Liver (tissue), 9 donors: ENCODE results near the gene ZSWIM1. TPM values are rescaled to one million over a fixed set of nuclear protein-coding genes. Genes with fewer than 3 reads are reported as not detected.
A peak's percentile ranks its signal among the peaks of the same experiment; 100 is the strongest.

Experiments used
- DNase-seq: peaks from one replicate; pipeline ENCODE4 v3.0.0-alpha.2; 2017; ENCODE audit warnings: low spot score
- H3K27ac ChIP-seq, 2 donors: one replicate each; pipeline ENCODE4 v1.7.0; 2013; ENCODE audit warnings: inconsistent platforms in 2 of 2, low read length in 2 of 2, control low read depth in 1 of 2, low read depth in 1 of 2, mild to moderate bottlenecking in 1 of 2
- H3K27me3 ChIP-seq, 4 donors: one replicate each; pipeline versions ENCODE4 v1.6.1 to v1.7.0; 2013; ENCODE audit warnings: low read length in 3 of 4, inconsistent platforms in 1 of 4, mild to moderate bottlenecking in 1 of 4, moderate library complexity in 1 of 4; ENCODE audit not compliant: control insufficient read depth in 4 of 4, insufficient read depth in 4 of 4
- H3K36me3 ChIP-seq, 4 donors: one replicate each; pipeline versions ENCODE4 v1.6.1 to v1.7.0; 2013; ENCODE audit warnings: low read length in 3 of 4, mild to moderate bottlenecking in 3 of 4, low read depth in 1 of 4, moderate library complexity in 1 of 4; ENCODE audit not compliant: control insufficient read depth in 4 of 4, insufficient read depth in 3 of 4
- H3K4me1 ChIP-seq, 4 donors: one replicate each; pipeline versions ENCODE4 v1.6.1 to v1.7.0; 2013; ENCODE audit warnings: low read length in 3 of 4, mild to moderate bottlenecking in 3 of 4, moderate library complexity in 1 of 4; ENCODE audit not compliant: control insufficient read depth in 4 of 4, insufficient read depth in 4 of 4
- H3K4me3 ChIP-seq, 3 donors: one replicate each; pipeline versions ENCODE4 v1.6.1 to v1.7.0; 2013; ENCODE audit warnings: low read length in 3 of 3, control low read depth in 1 of 3, low read depth in 1 of 3, mild to moderate bottlenecking in 1 of 3
- H3K9ac ChIP-seq, 2 donors: one replicate each; pipeline ENCODE4 v1.7.0; 2013; ENCODE audit warnings: low read length in 2 of 2, mild to moderate bottlenecking in 2 of 2, moderate library complexity in 2 of 2, control low read depth in 1 of 2, low read depth in 1 of 2
- H3K9me3 ChIP-seq, 4 donors: one replicate each; pipeline versions ENCODE4 v1.6.1 to v1.7.0; 2013; ENCODE audit warnings: low read length in 3 of 4; ENCODE audit not compliant: control insufficient read depth in 4 of 4
- EGR1 ChIP-seq, 2 donors: IDR thresholded peaks; 2 replicates each; pipeline ENCODE4 v1.6.1; 2016 to 2018; ENCODE audit warnings: antibody characterized with exemption in 2 of 2, low read depth in 2 of 2
- FOXA1 ChIP-seq: IDR thresholded peaks from 2 replicates; pipeline ENCODE4 v1.6.1; 2016; ENCODE audit warnings: antibody characterized with exemption
- FOXA2 ChIP-seq: IDR thresholded peaks from 2 replicates; pipeline ENCODE4 v1.6.1; 2016; ENCODE audit warnings: antibody characterized with exemption
- GABPA ChIP-seq, 2 donors: IDR thresholded peaks in 1 of 2; conservative IDR thresholded peaks in 1 of 2; 2 replicates each; pipeline ENCODE4 v1.6.1; 2016; ENCODE audit warnings: antibody characterized with exemption in 2 of 2, mild to moderate bottlenecking in 1 of 2, moderate library complexity in 1 of 2
- HNF4A ChIP-seq, 2 donors: conservative IDR thresholded peaks; 2 replicates each; pipeline ENCODE4 v1.6.1; 2016; ENCODE audit warnings: antibody characterized with exemption in 2 of 2, mild to moderate bottlenecking in 2 of 2
- HNF4G ChIP-seq: IDR thresholded peaks from 2 replicates; pipeline ENCODE4 v1.6.1; 2016; ENCODE audit warnings: antibody characterized with exemption
- JUND ChIP-seq, 2 donors: IDR thresholded peaks; 2 replicates each; pipeline ENCODE4 v1.6.1; 2016; ENCODE audit warnings: antibody characterized with exemption in 2 of 2
- NR2F2 ChIP-seq: IDR thresholded peaks from 2 replicates; pipeline ENCODE4 v1.6.1; 2016; ENCODE audit warnings: antibody characterized with exemption
- RAD21 ChIP-seq, 2 donors: IDR thresholded peaks; 2 replicates each; pipeline ENCODE4 v1.6.1; 2016; ENCODE audit warnings: antibody characterized with exemption in 2 of 2, mild to moderate bottlenecking in 2 of 2
- RXRA ChIP-seq, 2 donors: IDR thresholded peaks; 2 replicates each; pipeline ENCODE4 v1.6.1; 2017 to 2018; ENCODE audit warnings: antibody characterized with exemption in 2 of 2, mild to moderate bottlenecking in 1 of 2
- SP1 ChIP-seq: IDR thresholded peaks from 2 replicates; pipeline ENCODE4 v1.6.1; 2018; ENCODE audit warnings: antibody characterized with exemption, mild to moderate bottlenecking
- TAF1 ChIP-seq: conservative IDR thresholded peaks from 2 replicates; pipeline ENCODE4 v1.6.1; 2016; ENCODE audit warnings: antibody characterized with exemption, mild to moderate bottlenecking
- YY1 ChIP-seq: IDR thresholded peaks from 2 replicates; pipeline ENCODE4 v1.6.1; 2016; ENCODE audit warnings: antibody characterized with exemption, mild to moderate bottlenecking
- WGBS: extraction: QIAGEN DNeasy Blood & Tissue Kit; methylation state at CpG from one replicate; pipeline ENCODE4 v1.1.7; 2013; 5-methylcytosine and 5-hydroxymethylcytosine counted together
- polyA plus RNA-seq, 2 donors: library from polyadenylated mRNA; stranded (reverse) in 1 of 2; unstranded in 1 of 2; fragments of 200-250 nt in 1 of 2; fragments of >200 nt in 1 of 2; fragmentation: Nextera tagmentation in 1 of 2; extraction: Ambion mirVana in 1 of 2; gene quantifications; one replicate each; pipeline versions ENCODE4 v1.2.1 to v1.2.3, GENCODE V29; 2013 to 2015
- total RNA-seq, 2 donors: library from RNA; depleted of rRNA; stranded (reverse); fragments of >200 nt; gene quantifications; one replicate each; pipeline ENCODE4 v1.2.3, GENCODE V29; 2014
- TF ChIP-seq, protein P1 (sequence below): fragments of 150-350 bp; IDR thresholded peaks from 2 replicates; pipeline ENCODE4 v1.5.1; 2017; ENCODE audit warnings: improper control_type of control experiment, low read depth, low read length; ENCODE audit not compliant: missing input control
- TF ChIP-seq, protein P2 (sequence below): IDR thresholded peaks from 2 replicates; pipeline ENCODE4 v1.6.1; 2016; ENCODE audit warnings: antibody characterized with exemption
- TF ChIP-seq, protein P3 (sequence below): IDR thresholded peaks from 2 replicates; pipeline ENCODE4 v1.6.1; 2016; ENCODE audit warnings: antibody characterized with exemption
- TF ChIP-seq, protein P4 (sequence below): IDR thresholded peaks from 2 replicates; pipeline ENCODE4 v1.6.1; 2016; ENCODE audit warnings: antibody characterized with exemption
- donor health status: healthy.
- donor health status: healthy.
- donor health status: healthy.
- donor health status: healthy.
- donor health status: healthy.

The ZSWIM1 gene
- total and polyA plus RNA-seq, 4 donors: 2.1 to 5.0 (median 2.3) TPM

DNA sequence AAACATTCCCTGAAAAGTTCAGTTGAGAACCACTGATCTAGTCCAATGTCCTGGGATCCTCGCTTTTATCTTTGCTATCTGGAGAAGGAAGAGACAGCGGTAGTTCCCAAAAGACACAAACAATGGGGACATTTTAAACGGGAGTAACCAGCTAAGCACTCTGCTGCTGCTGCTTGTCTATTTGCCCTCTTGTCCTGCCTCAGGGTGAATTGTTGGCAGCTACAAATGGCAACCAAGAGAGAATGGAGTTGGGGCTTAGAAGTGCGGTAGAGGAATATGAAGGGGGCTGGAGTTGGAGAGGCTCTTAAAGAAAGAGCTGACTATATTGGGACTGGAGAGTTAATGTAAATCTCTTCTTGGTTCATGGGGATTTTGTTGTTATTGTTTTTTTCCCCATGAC lies 6.5 kb upstream of the ZSWIM1 start:
- H3K9ac ChIP-seq: no peak overlapping the region
- TF ChIP-seq HNF4G (no peak), GABPA (IDR thresholded peaks at IDR 0.05 in 1 of 2, conservative IDR thresholded peaks at IDR 0.05 in 1 of 2) (no peak), NR2F2 (no peak), FOXA1 (no peak), JUND (IDR thresholded peaks at IDR 0.05) (no peak), SP1 (no peak), TAF1 (no peak), FOXA2 (no peak), RXRA (IDR thresholded peaks at IDR 0.05) (no peak), YY1 (no peak), RAD21 (IDR thresholded peaks at IDR 0.05) (no peak)
- TF ChIP-seq, protein P1, sequence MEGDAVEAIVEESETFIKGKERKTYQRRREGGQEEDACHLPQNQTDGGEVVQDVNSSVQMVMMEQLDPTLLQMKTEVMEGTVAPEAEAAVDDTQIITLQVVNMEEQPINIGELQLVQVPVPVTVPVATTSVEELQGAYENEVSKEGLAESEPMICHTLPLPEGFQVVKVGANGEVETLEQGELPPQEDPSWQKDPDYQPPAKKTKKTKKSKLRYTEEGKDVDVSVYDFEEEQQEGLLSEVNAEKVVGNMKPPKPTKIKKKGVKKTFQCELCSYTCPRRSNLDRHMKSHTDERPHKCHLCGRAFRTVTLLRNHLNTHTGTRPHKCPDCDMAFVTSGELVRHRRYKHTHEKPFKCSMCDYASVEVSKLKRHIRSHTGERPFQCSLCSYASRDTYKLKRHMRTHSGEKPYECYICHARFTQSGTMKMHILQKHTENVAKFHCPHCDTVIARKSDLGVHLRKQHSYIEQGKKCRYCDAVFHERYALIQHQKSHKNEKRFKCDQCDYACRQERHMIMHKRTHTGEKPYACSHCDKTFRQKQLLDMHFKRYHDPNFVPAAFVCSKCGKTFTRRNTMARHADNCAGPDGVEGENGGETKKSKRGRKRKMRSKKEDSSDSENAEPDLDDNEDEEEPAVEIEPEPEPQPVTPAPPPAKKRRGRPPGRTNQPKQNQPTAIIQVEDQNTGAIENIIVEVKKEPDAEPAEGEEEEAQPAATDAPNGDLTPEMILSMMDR: no peak
- TF ChIP-seq, protein P2, sequence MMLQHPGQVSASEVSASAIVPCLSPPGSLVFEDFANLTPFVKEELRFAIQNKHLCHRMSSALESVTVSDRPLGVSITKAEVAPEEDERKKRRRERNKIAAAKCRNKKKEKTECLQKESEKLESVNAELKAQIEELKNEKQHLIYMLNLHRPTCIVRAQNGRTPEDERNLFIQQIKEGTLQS: no peak
- TF ChIP-seq, protein P3, sequence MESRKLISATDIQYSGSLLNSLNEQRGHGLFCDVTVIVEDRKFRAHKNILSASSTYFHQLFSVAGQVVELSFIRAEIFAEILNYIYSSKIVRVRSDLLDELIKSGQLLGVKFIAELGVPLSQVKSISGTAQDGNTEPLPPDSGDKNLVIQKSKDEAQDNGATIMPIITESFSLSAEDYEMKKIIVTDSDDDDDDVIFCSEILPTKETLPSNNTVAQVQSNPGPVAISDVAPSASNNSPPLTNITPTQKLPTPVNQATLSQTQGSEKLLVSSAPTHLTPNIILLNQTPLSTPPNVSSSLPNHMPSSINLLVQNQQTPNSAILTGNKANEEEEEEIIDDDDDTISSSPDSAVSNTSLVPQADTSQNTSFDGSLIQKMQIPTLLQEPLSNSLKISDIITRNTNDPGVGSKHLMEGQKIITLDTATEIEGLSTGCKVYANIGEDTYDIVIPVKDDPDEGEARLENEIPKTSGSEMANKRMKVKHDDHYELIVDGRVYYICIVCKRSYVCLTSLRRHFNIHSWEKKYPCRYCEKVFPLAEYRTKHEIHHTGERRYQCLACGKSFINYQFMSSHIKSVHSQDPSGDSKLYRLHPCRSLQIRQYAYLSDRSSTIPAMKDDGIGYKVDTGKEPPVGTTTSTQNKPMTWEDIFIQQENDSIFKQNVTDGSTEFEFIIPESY: no peak
- H3K9me3 ChIP-seq: no peaks in the 10 kb centered on the region
- no peak overlapping the region for H3K4me3 ChIP-seq
- H3K27ac ChIP-seq: no peak overlapping the region
- H3K36me3 ChIP-seq: peaks cover 6 to 15% (median 12%) of the 10 kb centered on the region in 4 donors
- H3K4me1 ChIP-seq: no peaks in the 10 kb centered on the region
- H3K27me3 ChIP-seq: no peaks in the 10 kb centered on the region
- 76% methylated on average over 4 of the region's 4 CpGs for WGBS
- DNase-seq: no peak

DNA sequence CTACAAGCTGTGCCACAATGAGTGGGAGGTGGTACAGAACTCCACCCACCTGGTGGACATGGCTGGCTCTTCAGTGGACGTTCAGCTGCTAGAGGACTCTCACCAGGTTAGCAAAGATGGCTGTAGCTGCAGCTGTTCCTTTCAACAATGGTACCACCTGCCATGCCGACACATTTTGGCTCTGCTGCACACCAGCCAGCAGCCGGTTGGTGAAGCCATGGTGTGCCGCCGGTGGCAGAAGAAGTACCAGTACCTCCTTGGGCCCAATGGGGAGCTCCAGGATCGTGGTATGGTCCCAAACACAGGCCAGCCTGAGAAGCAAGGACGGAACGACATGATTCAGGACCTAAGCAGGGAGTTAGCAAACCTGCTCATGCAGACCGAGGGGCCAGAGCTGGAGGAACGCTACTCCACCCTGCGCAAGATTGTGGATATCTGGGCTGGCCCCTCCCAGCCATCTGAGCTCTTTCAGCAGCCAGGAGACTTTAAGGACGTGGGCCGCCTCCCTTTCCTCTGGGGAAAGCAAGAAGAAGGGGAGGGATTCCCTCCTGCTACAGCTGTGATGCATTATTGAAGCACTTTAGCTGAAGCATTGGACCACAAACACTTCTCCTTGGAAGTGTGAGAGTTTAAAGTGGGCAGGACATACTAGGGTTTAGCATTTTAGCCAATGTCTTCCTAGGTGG lies 2.8 kb upstream of the ZSWIM1 start:
- TF ChIP-seq YY1 (no peak), HNF4G (no peak), EGR1 (IDR thresholded peaks at IDR 0.05; ENCODE audit: low read depth in 2 of 2) (no peak), JUND (IDR thresholded peaks at IDR 0.05) (no peak), NR2F2 (no peak), TAF1 (no peak), FOXA1 (no peak), RXRA (IDR thresholded peaks at IDR 0.05) (no peak), SP1 (no peak), FOXA2 (no peak), GABPA (IDR thresholded peaks at IDR 0.05 in 1 of 2, conservative IDR thresholded peaks at IDR 0.05 in 1 of 2) (no peak), HNF4A (conservative IDR thresholded peaks at IDR 0.05) (no peak)
- TF ChIP-seq, protein P4, sequence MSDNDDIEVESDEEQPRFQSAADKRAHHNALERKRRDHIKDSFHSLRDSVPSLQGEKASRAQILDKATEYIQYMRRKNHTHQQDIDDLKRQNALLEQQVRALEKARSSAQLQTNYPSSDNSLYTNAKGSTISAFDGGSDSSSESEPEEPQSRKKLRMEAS: no peak
- TF ChIP-seq, protein P2: no peak
- H3K27me3 ChIP-seq: no peaks in the 10 kb centered on the region
- H3K4me1 ChIP-seq: peaks cover 0 to 6% (median 4%) of the 10 kb centered on the region in 4 donors
- WGBS: 94% methylated on average over 13 of the region's 13 CpGs
- no peak overlapping the region for H3K9ac ChIP-seq
- H3K4me3 ChIP-seq: no peak overlapping the region
- DNase-seq: peak; percentile 78
- H3K27ac ChIP-seq: no peak overlapping the region
- no peaks in the 10 kb centered on the region for H3K9me3 ChIP-seq
- peaks cover 6 to 22% (median 12%) of the 10 kb centered on the region in 4 donors for H3K36me3 ChIP-seq
